Hematopoietic multipotent progenitor cell treated with erythropoietin and hydrocortisone succinate and interleukin-3 and kit ligand, for 8 days (in vitro differentiated cells): ENCODE data around the gene MPL.

ENCODE experiments used
- DNase-seq: peaks from one replicate; pipeline ENCODE4 v3.0.0-alpha.2; 2015

The MPL gene

DNA sequence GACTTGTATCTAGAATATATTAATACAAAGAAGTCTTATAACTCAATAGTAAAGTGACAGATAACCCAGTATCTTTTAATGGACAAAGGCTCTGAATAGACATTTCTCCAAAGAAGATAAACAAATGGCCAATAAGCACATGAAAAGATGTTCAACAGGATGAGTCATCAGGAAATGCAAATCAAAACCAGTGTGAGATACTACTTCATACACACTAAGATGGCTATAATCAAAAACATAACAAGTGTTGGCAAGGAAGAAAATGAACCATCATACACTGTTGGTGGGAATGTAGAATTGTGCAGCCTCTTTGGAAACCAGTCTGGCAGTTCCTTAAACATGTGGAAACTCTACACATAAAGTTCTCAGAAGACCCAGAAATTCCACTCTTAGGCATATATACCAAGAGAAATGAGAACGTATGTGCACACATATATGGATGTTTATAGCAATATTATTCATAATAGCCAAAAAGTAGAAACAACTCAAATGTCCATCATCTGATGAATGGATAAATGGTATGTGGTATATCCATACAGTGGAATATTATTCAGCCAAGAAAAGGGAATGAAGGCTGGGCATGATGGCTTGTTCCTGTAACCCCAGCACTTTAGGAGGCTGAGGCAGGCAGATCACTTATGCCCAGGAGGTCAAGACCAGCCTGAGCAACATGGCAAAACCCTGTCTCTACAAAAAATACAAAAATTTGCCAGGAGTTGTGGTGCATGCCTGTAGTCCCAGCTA, 9.9 kb upstream of the MPL start:
- DNase-seq: no peak

DNA sequence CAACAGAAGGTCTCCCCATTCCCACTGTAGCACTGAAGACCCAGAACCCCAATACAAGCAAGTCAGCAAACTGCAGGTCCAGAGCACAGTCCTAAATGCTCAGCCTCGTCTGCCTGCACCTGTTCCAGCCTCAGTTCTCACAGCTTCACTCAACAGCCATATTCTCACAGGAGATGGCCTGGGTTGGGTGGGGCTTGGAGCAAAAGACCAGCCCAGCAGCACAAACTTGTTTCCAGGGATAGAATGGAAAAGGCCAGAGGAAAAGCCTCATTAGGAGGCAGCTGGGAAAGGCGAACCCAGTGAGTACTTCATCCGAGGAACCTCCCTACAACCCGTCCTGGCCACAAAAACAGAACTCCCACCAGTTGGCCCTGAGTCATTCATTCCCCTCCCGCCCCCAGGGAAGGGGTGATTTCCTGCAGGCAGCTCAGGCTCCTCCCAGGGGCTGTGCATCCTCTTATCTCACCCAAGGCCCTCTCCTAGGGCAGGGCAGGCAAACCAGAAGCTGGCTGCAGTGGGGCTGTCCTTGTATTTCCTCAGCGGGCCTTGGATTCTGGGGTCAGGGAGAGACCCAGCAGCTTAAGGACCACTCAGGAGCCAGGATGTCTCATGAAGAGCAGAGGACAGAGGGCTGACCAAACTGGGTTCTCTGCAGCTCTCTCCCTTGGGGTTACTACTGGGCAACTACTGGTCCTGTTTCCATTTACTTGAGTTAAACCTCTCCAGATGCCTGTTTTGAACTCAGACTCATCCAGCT, 7.4 kb upstream of the MPL start:
- DNase-seq: peak; percentile 91

DNA sequence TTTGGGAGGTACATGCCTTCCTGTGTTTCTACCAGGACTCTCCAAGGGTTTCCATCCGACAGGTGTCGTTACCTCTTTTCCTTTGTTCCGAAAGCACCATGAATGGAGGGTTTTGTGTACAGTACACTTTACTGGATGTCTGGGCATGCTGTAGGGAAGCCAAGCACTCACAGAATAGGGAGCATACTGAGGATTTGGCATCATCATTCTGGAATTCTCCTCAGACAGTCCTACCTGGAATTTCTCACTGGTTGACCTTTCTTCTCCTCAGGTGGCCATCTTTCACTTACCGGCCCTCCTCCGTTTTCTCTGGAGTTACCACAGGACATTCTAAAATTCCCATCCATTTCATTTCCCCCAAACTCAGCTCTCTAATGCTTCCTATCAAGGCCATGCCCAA, 5.9 kb upstream of the MPL start:
- DNase-seq: no peak

DNA sequence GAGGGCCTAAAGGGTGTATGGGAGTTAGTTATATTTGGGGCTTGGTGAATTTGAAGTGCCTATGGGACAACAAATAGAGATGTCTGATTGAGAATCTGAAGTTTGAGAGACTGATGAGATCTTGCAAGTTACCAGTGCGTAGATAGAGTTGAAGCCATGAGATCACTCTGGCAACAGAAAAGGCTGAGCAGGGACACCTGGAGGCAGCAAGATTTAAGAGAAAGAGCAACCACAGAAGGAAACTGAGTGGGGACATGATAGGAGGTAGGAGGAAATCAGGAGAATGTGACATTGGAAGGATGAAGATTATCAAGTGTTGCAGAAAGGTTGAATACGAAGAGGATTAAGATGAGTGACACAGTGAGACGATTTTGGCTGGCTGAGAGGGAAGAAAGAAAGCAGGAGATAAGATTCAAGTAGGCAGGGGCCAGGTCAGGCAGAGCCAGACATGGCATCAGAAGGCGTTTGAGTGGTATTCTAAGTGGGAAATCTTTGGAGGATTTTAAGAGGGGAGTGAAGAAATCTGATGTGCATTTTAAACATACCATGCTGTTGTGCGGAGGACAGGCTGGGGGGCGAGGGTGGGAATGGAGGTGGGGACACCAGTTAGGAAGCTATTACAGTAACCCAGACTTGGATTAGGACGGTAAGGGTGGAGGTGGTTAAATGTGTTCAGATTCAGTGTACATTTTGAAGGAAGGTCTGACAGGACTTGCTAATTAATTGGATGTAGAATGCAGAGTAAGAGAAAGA, 3.0 kb upstream of the MPL start:
- no peak for DNase-seq

DNA sequence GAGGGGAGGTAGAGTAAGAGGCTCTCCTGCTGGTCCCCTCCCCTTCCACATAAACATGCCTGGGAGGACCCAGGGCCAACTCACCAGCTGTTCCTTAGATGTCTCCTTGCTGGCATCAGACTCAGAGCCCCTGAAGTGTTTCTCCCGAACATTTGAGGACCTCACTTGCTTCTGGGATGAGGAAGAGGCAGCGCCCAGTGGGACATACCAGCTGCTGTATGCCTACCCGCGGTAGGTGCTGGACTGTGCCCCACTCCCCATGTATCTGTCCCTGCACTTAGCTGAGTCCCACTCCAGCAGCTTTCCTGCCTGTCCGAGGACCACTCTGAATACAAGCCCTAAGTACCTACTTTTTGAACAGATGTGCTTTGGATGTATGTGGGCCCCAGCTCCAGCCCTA, 383 bp downstream of the MPL start:
- DNase-seq: no peak

DNA sequence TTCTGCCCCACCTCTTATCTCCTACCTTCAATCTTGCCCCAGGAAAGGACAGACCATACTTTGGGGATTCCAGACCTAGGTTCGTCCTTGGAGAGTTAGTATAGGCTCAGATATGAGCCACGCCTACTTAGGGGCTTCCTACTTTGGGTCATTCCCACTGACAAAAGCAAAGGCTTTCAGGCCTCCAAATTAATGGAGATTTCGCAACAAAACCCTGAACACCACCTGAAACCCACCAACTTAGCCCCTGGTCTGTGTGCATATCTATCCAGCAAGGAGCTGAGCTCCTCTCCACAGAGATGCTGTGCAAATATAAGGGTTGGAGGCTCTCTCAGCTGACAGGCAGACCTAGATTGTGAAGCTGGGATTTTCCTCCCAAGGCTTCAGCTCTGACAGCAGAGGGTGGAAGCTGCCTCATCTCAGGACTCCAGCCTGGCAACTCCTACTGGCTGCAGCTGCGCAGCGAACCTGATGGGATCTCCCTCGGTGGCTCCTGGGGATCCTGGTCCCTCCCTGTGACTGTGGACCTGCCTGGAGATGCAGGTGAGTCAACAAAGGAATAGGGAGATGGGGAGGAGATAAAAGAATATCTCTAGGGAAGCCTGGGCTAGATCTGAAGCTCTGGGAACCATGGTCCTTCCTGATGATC, 2.1 kb downstream of the MPL start:
- no peak for DNase-seq

DNA sequence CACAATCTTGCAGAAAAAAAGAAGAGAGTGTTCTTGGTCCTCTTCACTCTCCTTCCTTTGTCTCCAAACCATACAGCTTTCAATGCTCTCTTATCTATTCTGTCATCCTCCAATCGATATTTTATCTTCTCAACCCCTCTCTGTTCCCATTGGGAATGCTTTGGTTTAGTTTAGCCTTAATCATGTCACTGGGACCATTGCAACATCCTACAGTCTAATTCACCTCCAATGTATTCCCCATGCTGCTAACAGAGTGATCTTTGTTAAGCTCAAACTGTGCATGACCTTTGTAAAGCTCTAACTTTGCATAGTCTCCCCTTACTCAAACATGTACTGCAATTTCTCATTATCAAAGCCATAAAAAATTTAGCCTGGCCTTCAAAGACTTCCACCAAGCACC, 2.9 kb downstream of the MPL start:
- no peak for DNase-seq

DNA sequence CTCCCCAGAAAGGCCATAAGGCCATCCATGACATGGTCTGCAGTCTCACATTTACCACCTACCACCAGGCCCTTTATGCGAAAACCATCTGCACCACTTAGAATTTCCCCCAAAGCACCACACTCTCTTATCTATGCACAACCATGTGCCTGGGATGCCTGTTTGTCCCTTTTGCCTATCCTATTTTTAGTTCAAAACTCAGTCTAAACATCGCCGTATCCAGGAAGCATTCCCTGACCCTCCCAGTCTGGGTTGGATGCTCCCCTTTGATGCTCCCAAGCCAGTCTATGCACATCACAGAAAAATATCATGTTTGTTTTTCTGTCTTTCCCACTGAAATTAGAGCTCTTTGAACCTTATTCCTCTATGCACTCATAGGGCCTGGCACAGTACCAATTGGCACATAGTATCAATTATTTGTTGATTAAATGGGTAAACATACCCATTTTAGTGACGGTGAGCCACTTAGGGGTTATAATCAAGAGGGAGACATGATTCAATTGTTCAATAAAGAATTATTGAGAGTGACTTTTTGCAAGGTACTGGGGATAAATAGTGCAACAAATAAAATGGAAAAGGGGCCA, 6.7 kb downstream of the MPL start:
- peak; percentile 77 for DNase-seq

DNA sequence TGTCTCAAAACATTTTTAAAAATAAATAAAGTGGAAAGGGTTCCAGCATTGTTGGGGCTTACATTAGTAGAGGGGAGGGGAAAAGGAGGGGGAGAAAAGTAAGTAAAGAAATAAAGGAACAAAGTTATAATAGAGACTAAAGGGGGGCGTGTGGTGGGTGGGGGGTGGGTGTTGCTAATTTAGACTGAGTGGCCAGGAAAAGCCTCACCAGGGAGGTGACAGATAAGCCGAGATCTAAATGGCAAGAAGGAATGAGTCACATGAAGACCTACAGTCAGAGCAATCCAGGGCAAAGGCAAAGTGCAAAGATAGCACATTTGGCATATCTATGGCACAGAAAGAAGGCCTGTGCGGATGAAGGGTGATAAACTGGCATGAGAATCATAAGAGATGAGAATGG, 7.5 kb downstream of the MPL start:
- DNase-seq: peak; percentile 94

DNA sequence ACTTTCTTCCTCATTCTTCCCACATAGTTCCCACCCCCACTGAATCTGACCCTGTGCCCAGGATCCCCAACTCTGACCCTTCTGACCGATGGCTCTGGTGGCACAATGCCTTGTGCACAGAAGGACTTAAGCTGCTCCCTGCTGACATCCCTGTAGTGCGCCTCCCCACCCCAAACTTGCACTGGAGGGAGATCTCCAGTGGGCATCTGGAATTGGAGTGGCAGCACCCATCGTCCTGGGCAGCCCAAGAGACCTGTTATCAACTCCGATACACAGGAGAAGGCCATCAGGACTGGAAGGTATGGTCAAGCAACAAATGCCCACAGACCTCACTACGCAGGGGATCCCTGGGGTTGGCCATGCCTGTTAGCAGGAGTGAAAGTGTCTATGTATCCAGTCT, 9.0 kb downstream of the MPL start:
- DNase-seq: no peak

DNA sequence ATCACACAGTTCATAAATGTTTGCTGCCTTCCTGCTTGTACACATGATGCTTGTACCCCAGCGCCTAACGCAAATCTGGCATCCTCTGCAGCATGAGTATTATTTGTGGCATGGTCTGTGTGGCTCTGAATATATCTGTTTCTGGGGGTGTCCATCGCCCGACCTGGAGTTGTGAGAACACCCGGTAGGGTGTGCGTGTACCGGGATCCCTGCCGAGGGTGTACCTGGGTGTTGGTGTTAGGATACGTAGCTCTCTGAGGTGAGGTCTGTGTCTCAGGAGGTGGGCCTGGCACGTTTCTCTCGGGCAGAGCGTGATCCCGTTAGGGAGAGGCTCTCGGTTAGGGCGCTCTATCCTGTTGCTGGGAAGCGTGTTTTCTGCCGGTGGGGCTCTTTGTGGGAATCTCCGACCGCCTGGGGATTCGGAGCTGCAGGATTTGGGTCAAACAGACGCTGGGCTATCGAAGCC, 10.8 kb downstream of the MPL start:
- DNase-seq: no peak

DNA sequence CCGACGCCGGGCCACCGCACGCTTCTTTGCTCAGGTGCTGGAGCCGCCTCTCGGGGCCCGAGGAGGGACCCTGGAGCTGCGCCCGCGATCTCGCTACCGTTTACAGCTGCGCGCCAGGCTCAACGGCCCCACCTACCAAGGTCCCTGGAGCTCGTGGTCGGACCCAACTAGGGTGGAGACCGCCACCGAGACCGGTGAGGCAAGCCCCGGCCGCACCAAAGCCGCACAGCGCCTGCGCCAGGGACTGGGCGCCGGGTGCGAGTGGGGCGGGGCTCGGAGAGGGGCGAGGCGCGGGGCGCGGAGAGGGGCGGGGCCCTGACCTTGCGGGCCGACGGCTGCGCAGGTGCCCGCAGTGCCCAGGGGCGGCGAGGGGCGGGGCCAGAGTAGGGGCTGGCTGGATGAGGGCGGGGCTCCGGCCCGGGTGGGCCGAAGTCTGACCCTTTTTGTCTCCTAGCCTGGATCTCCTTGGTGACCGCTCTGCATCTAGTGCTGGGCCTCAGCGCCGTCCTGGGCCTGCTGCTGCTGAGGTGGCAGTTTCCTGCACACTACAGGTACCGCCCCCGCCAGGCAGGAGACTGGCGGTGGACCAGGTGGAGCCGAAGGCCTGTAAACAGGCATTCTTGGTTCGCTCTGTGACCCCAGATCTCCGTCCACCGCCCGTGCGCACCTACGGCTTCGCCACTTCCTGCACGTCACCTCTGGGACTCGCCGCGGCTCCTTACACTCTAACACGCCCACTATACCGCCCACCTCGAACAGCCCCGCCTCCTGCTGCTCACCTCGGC, 11.4 kb downstream of the MPL start:
- no peak for DNase-seq

DNA sequence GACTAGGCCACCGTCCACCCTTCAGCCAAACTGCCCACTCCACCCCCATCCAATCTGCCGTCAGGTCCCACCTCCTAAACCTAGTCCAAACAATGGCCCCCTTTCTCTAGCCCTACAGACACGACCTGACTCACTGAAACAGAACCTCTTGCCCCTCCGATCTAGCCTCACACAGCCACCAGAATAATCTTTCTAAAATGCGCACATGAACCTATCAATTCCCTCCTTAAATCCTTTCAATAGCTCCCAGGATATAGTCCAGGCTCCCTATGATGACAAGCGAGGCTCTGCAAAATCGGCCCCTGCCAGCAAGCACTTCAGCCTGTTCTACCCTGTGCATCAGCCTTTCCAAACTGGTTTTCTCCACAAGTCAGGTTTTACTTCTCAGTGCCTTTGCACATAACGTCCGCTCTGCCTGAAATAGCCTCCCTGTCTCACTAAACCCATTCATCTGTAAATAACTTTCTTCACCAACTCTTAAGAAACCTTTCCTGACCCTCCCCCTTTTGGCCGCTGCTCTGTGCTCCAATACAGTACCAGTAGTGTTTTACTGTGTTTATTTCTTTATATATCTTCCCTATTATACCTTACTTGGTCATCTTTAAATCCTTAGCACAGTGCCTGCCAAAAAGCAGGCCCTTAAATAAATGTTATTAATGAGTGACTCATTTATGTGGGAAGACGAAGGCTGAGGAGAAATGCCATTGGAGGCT, 12.1 kb downstream of the MPL start:
- no peak for DNase-seq

DNA sequence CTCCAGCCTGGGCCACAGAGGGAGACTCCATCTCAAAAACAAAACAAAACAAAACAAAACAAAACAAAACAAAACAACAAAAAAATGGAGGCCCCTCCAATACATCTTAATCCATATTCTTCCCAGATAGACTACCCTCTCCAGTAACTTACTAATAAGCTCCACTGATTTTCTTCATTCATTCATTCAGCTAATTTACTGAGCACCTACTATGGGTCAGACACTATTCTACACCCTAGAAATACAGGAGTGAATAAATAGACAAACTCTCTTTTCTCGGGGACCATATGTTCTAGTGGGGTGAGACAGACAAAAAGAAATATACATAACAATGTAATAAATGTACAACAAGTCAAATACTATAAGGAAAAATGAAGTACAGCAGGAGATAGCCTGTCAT, 13.4 kb downstream of the MPL start:
- DNase-seq: no peak

DNA sequence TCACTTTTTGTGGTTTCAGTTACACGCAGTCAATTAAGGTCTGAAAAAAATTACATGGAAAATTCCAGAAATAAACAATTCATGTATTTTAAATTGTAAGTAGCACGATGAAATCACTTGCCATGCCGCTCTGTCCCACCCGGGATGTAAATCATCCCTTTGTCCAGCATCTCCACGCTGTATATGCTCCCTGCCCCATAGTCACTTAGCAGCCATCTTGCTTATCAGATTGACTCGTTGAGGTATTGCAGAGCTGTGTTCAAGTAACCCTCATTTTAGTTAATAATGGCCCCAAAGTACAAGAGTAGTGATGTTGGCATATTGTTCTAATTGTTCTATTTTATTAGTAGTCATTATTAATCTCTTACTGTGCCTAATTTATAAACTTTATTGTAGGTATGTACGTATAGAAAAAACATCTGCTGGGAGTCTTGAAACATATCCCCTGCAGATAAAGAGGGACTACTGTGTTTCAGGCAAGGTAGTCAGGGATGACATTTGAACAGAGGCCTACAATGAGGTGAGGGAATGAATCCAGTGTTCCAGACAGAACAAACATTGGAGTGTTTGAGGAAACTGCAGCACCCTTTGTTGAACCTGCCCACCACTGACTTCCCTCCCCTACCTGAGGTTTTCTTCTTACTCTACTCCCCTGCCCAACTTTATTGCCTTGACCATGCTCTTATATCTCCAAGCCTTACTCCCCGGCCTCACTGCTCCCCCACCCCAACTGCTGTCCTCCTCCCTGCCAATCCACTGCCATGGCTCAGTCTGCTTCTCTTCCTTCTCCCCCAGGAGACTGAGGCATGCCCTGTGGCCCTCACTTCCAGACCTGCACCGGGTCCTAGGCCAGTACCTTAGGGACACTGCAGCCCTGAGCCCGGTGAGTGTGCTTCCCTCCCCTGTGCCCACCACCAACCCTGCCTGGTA, 14.1 kb downstream of the MPL start:
- no peak for DNase-seq

DNA sequence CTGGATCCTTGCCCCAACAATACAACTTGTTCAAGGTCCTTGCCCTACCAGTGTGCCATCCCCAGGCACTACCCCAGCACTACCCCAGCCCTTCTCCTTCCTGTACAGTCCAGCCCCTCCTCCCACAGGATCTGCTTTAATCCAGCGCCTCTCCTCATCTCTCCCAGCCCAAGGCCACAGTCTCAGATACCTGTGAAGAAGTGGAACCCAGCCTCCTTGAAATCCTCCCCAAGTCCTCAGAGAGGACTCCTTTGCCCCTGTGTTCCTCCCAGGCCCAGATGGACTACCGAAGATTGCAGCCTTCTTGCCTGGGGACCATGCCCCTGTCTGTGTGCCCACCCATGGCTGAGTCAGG, 14.7 kb downstream of the MPL start:
- no peak for DNase-seq

DNA sequence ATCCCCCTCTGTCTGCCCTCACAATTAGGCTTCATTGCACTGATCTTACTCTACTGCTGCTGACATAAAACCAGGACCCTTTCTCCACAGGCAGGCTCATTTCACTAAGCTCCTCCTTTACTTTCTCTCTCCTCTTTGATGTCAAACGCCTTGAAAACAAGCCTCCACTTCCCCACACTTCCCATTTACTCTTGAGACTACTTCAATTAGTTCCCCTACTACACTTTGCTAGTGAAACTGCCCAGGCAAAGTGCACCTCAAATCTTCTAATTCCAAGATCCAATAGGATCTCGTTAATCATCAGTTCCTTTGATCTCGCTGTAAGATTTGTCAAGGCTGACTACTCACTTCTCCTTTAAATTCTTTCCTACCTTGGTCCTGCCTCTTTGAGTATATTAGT, 15.3 kb downstream of the MPL start:
- no peak for DNase-seq

DNA sequence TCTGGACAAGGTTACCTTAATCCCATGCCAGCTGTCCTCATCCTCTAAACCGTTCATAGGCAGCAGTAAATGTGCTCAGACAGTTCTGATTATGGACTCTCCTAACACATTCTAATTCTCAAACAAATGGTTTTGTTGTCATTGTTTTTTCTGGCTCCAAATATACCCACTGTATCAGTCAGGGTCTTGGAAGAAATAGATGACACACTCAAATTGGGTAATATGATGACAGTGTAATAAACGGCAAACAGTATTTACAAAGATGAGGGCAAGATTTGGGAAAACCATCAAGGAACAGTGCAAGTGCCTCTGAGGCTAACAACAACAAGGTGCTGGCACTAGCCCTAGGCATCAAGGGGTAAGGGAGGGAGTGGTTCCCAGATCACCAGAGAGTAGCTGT, 16.9 kb downstream of the MPL start:
- no peak for DNase-seq

DNA sequence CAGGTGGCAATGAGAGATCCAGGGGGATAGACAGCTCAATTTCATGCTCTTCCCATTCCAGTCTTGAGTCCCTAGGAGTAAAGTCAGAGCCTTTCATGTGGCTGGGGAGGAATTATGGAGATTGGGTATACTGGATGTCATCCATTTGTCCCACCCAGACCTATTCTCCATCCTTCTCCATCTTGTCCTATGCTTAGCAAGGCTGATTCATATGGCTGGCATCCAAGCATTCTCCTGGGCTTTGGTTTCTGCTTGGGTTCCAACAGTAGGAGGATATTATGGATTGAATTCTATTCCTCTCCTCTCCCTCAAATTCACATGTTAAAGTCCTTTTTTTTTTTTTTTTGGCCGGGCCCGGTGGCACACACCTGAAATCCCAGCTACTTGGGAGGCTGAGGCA, 17.3 kb downstream of the MPL start:
- DNase-seq: no peak

DNA sequence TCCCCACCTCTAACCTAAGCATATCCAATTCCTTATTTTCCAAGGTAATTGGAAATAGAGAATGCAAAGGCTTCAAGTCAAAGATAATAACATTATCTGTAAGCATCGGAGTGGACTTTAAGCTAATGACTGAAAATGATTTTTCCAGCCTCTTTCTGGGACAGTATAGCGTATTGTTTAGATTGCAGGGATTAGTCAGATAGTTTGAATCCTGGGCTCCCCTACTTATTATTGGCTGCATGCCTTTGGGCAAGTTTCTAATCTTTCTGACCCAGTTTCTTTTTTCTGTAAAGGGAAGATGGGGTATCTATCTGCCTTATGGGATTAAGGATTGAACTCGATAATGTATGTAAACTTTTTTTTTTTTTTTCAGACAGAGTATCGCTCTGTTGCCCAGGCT, 19.6 kb downstream of the MPL start:
- no peak for DNase-seq
